VCaP (cell line): Measurements from ENCODE around the gene PAQR8.

Experiments used
- H3K27ac ChIP-seq: fragments of 450-650 bp; 2 replicates; pipeline ENCODE4 v1.5.1; 2017
- TF ChIP-seq, protein P1 (sequence below): fragments of 450-650 bp; conservative IDR thresholded peaks from 2 replicates; pipeline ENCODE4 v1.5.1; 2017; ENCODE audit warnings: mild to moderate bottlenecking, moderate library complexity

PAQR8 gene, protein sequence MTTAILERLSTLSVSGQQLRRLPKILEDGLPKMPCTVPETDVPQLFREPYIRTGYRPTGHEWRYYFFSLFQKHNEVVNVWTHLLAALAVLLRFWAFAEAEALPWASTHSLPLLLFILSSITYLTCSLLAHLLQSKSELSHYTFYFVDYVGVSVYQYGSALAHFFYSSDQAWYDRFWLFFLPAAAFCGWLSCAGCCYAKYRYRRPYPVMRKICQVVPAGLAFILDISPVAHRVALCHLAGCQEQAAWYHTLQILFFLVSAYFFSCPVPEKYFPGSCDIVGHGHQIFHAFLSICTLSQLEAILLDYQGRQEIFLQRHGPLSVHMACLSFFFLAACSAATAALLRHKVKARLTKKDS

DNA sequence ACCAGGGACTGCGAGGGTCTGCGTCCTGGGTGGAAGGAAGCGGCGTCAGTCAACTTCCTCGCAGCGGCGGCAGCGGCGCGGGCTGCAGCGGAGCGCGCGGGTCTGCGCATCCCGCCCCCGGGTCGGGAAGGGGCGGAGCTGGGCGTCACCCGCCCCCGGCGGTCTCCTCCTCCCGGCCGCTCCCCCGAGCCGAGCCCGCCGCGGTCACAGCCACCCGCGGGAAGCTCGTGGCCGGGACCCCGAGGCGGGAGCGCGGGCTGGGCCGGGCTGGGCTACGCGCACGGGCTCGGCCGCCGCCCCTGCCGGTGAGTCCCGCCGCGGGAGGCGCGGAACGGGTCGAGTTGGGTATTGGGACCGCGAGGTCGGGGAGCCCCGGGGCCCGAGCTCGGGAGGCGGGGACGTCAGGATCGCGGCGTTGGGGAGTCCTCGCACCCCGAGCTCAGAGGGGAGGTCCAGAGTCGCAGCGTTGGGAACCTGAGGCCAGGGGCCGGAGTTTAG is at the start of gene PAQR8:
Gene PAQR8, plus strand, starts transcription at position 207 of the 498 bp plus-strand sequence. CDS start 41,063 bp downstream, outside the sequence.
- TF ChIP-seq, protein P1, sequence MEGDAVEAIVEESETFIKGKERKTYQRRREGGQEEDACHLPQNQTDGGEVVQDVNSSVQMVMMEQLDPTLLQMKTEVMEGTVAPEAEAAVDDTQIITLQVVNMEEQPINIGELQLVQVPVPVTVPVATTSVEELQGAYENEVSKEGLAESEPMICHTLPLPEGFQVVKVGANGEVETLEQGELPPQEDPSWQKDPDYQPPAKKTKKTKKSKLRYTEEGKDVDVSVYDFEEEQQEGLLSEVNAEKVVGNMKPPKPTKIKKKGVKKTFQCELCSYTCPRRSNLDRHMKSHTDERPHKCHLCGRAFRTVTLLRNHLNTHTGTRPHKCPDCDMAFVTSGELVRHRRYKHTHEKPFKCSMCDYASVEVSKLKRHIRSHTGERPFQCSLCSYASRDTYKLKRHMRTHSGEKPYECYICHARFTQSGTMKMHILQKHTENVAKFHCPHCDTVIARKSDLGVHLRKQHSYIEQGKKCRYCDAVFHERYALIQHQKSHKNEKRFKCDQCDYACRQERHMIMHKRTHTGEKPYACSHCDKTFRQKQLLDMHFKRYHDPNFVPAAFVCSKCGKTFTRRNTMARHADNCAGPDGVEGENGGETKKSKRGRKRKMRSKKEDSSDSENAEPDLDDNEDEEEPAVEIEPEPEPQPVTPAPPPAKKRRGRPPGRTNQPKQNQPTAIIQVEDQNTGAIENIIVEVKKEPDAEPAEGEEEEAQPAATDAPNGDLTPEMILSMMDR = no peak
- peak within 1 kb of the TSS; percentile 63; the same call in 1 of the 2 replicates for H3K27ac ChIP-seq

DNA sequence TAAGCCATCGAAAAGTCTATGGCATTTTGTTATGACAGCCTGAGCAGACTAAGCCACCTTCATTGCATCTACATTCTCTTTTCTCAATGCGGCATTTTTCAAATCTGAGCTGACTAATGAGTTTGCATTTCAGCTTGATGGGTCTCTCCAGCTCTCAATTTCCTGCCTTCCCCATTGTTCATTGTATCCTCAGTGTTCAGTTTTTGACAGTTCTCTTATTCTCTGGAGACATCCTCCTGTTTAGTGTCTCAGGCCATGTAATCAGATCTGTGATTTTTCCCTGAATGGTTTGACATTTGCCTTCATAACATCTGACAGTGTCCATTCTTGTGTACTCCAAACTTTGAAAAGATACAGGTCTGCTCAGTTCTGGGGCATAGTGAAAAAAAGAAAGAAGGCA is 49.5 kb upstream of the PAQR8 start:
- H3K27ac ChIP-seq = no peak overlapping the region
- TF ChIP-seq, protein P1 = no peak

DNA sequence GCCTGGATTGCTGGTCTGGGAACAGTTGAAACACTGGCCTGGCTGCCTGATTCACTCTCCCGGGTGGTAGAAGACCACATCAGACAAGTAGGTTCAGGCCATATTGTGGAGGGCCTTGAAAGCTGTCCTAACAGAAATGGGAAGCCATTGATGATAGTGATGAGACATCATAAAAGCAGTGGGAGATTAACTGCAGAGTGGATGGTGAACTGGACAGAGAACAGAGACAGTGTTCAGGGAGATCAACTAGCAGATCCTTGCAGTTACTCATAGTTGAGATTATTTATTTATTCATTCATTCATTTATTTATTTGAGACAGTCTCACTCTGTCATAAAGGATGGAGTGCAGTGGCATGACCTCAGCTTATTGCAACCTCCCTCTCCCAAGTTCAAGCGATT is 47.2 kb upstream of the PAQR8 start:
- TF ChIP-seq, protein P1 = no peak
- no peak overlapping the region for H3K27ac ChIP-seq

DNA sequence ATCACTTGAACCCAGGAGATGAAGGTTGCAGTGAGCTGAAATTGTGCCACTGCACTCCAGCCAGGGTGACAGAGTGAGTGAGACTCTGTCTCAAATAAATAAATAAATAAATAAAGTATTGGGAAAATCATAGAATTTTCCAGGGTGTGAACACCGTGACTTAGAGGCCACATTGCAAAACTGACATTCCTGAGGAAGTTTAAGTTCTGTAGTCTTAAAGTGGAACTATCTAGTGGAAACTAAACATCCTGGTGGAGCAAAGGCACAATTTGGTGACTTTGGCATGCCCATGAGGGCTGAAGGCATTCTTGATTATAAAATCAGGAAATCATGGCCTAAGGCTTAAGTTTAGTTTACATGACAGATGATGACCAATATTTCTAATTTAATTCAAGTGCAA is 44.7 kb upstream of the PAQR8 start:
- H3K27ac ChIP-seq = no peak overlapping the region
- TF ChIP-seq, protein P1 = no peak

DNA sequence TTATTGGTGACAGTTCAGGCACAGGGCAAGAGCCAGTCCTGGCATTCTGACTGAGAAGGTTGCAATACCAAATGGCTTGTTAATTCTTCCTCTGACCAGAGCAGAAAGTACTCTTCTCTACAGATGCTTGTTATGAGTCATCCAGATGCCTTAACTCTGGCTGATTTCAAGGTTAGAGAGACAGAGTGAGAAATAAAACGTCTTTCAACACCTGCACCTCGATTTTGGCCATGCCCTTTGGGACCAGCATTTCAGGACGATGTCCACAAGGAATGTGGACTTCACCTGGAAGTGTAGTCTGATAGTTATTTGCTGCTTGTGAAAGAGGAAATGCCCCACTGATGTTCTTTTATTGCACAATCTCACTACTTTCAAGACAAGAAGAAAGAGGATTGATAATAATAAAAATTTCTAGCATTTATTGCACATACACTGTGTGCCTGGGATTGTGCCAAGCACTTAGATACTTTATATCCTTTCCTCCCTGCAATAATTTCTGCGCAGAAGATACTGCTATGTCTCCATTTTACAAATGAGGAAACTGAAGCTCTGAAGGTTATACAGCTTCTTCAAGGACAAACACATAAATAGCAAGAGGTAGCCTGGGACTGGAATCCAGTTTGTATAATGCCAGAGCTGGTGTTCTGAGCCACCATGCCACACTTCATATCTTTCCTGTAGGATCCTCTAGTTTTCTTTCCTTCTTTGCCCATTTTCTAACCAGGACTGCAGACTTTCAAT is 43.9 kb upstream of the PAQR8 start:
- TF ChIP-seq, protein P1 = no peak
- no peak overlapping the region for H3K27ac ChIP-seq

DNA sequence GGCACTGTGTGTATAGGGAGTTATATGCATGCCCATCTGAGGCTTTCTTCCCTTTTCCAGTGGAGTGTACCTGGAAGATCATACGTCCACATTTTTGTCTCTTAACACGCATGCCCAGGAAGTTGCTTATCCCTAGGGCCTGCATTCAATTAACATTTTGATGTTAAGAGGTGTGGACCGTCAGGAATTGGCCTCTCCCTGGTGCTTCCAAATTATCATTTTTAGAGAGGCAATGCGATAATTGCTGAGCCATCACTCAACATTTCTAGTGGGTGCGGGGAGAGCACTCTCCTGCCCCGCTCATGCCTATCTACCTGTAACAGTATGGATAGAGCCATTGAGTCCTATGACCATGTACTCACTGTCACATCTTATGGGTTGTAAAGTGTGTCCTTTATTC is 37.8 kb upstream of the PAQR8 start:
- H3K27ac ChIP-seq = no peak overlapping the region

More for the DNA sequence above, 37.8 kb upstream of the PAQR8 start:
- TF ChIP-seq, protein P1 = no peak
